ENCODE data around the gene FRG2B. TPM values are rescaled to one million over a fixed set of nuclear protein-coding genes. Genes with fewer than 3 reads are reported as not detected.
"Not testable (repeated sequence)": the region's sequence is repeated elsewhere in the genome, so short reads cannot be mapped to it uniquely, and the experiment has no call there.

Gene FRG2B
- polyA plus RNA-seq: not detected
- long read RNA-seq, donor 1: 0 reads
- long read RNA-seq, donor 2: 0 reads
- long read RNA-seq, donor 3: 0 reads
- long read RNA-seq, donor 4: 0 reads
- long read RNA-seq, donor 5: 0 reads
- long read RNA-seq, donor 6: 0 reads
- long read RNA-seq, donor 7: 0 reads
- long read RNA-seq, donor 8: 0 reads
- long read RNA-seq, donor 9: 0 reads
- long read RNA-seq, donor 10: 0 reads

DNA sequence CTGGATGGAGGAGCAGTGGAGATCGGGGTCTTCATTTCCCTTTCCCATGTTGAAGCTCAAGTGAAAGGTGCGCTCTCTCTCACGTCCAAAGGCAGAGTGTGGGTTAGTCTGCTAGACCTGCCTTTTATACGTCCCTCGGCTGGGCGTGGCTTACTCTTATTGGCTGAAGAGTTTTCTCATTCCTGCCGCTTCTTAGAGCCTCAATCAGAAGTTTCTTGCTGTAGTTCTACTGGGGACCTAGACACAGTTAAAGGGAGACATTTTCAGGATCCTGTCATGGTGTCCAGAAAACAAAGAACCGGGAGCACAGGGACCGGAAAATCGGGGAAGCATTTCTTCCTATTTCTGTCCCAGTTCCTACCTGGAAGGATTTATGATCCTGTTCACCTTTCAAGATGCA lies at the start of gene FRG2B:
Gene FRG2B (minus strand): TSS at position 101 of the 400 bp plus-strand sequence. CDS start 53 bp downstream, at position 48.
- not testable (repeated sequence) for DNase-seq; H3K27me3 ChIP-seq (ENCODE audit: control insufficient read depth in 3 of 3, insufficient read depth in 3 of 3, low read length in 3 of 3); H3K36me3 ChIP-seq (ENCODE audit: control insufficient read depth in 3 of 3, insufficient read depth in 2 of 3, low read depth in 1 of 3, low read length in 3 of 3); H3K27ac ChIP-seq (ENCODE audit: low read depth in 1 of 3, low read length in 2 of 3); FAIRE-seq; H3K9me3 ChIP-seq (ENCODE audit: control insufficient read depth in 2 of 2, insufficient read depth in 1 of 2, low read depth in 1 of 2, low read length in 1 of 2); H3K4me1 ChIP-seq (ENCODE audit: control insufficient read depth in 3 of 3, insufficient read depth in 2 of 3, low read depth in 1 of 3, low read length in 2 of 3); H3K4me3 ChIP-seq (ENCODE audit: low read depth in 1 of 3, low read length in 3 of 3)
- WGBS, 3 donors: 54 to 63% (median 58%) methylated on average over 2 to 3 of the region's 10 CpGs

DNA sequence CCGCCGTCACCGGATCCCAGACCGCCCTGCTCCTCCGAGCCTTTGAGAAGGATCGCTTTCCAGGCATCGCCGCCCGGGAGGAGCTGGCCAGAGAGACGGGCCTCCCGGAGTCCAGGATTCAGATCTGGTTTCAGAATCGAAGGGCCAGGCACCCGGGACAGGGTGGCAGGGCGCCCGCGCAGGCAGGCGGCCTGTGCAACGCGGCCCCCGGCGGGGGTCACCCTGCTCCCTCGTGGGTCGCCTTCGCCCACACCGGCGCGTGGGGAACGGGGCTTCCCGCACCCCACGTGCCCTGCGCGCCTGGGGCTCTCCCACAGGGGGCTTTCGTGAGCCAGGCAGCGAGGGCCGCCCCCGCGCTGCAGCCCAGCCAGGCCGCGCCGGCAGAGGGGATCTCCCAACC lies 40.9 kb upstream of the FRG2B start:
- not testable (repeated sequence) for H3K27me3 ChIP-seq (ENCODE audit: control insufficient read depth in 3 of 3, insufficient read depth in 3 of 3, low read length in 3 of 3); FAIRE-seq; H3K4me3 ChIP-seq (ENCODE audit: low read depth in 1 of 3, low read length in 3 of 3); H3K9me3 ChIP-seq (ENCODE audit: control insufficient read depth in 2 of 2, insufficient read depth in 1 of 2, low read depth in 1 of 2, low read length in 1 of 2); DNase-seq; H3K36me3 ChIP-seq (ENCODE audit: control insufficient read depth in 3 of 3, insufficient read depth in 2 of 3, low read depth in 1 of 3, low read length in 3 of 3); H3K27ac ChIP-seq (ENCODE audit: low read depth in 1 of 3, low read length in 2 of 3); H3K4me1 ChIP-seq (ENCODE audit: control insufficient read depth in 3 of 3, insufficient read depth in 2 of 3, low read depth in 1 of 3, low read length in 2 of 3)
- no CpG with 5 or more reads among the region's 40 CpGs for WGBS, 3 donors

DNA sequence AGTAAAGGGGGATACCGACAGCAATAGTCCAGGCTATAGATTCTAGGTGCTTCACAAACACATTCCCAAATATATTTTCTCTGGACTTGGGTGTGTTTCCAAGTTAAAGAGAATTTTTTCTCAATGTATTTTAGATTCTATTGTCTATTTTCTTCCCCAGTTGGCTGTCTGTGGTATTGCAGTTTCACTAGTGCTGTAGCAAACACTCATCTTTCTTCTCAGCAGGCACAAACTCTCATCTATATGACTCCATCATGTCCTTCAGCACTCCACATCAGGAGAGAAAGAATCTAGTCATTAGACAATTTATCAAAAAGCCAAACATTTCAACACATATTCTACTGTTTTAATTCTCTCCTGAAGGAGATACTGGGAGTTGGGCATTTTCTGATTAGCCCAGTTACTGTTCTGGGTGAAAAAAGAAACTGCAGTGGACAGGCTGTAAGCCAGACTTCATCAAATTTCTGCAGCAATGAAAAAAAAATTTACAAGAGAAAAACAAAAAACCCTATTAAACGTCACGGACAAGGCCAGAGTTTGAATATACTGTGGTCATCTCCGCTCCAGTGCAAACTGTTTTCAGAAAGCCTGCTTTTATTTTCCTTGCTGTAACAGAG lies 37.1 kb upstream of the FRG2B start:
- not testable (repeated sequence) for H3K27me3 ChIP-seq (ENCODE audit: control insufficient read depth in 3 of 3, insufficient read depth in 3 of 3, low read length in 3 of 3); FAIRE-seq
- 39 to 58% (median 46%) methylated on average over 4 of the region's 4 CpGs for WGBS, 3 donors

GRCh38 chr10:133661122-133661521 lies 34.5 kb upstream of the FRG2B start:
- not testable (repeated sequence) for H3K9me3 ChIP-seq (ENCODE audit: control insufficient read depth in 2 of 2, insufficient read depth in 1 of 2, low read depth in 1 of 2, low read length in 1 of 2); DNase-seq; H3K36me3 ChIP-seq (ENCODE audit: control insufficient read depth in 3 of 3, insufficient read depth in 2 of 3, low read depth in 1 of 3, low read length in 3 of 3); H3K27ac ChIP-seq (ENCODE audit: low read depth in 1 of 3, low read length in 2 of 3); H3K4me1 ChIP-seq (ENCODE audit: control insufficient read depth in 3 of 3, insufficient read depth in 2 of 3, low read depth in 1 of 3, low read length in 2 of 3); H3K27me3 ChIP-seq (ENCODE audit: control insufficient read depth in 3 of 3, insufficient read depth in 3 of 3, low read length in 3 of 3); FAIRE-seq; H3K4me3 ChIP-seq (ENCODE audit: low read depth in 1 of 3, low read length in 3 of 3)
- 54 to 79% (median 78%) methylated on average over 2 of the region's 2 CpGs for whole genome bisulfite sequencing, 3 donors

More for the DNA sequence above, 37.1 kb upstream of the FRG2B start:
- not testable (repeated sequence) for H3K27ac ChIP-seq (ENCODE audit: low read depth in 1 of 3, low read length in 2 of 3); H3K4me3 ChIP-seq (ENCODE audit: low read depth in 1 of 3, low read length in 3 of 3); H3K36me3 ChIP-seq (ENCODE audit: control insufficient read depth in 3 of 3, insufficient read depth in 2 of 3, low read depth in 1 of 3, low read length in 3 of 3); H3K4me1 ChIP-seq (ENCODE audit: control insufficient read depth in 3 of 3, insufficient read depth in 2 of 3, low read depth in 1 of 3, low read length in 2 of 3); H3K9me3 ChIP-seq (ENCODE audit: control insufficient read depth in 2 of 2, insufficient read depth in 1 of 2, low read depth in 1 of 2, low read length in 1 of 2); DNase-seq

DNA sequence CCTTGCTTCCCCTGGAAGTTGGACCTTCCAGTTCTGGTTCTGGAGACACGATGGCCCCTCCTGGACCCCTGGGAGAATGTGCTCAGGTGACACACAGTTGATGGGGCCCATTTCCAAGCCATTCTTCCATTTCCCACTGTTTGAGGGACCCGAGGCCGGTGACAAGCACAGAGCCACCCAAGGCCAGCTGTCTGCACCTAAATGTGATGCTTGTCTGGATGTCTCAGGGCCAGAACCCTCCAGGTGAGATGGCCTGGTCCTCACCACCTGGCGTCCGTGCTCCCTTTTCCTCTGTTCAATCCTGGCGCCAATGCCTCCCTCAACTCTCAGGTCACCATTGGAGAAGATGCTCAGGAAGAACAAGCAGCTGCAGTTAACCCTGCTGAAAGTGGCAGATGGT lies 33.9 kb upstream of the FRG2B start:
- H3K4me1 ChIP-seq (ENCODE audit: control insufficient read depth in 3 of 3, insufficient read depth in 2 of 3, low read depth in 1 of 3, low read length in 2 of 3); H3K9me3 ChIP-seq (ENCODE audit: control insufficient read depth in 2 of 2, insufficient read depth in 1 of 2, low read depth in 1 of 2, low read length in 1 of 2); H3K4me3 ChIP-seq (ENCODE audit: low read depth in 1 of 3, low read length in 3 of 3); DNase-seq; FAIRE-seq; H3K27ac ChIP-seq (ENCODE audit: low read depth in 1 of 3, low read length in 2 of 3); H3K36me3 ChIP-seq (ENCODE audit: control insufficient read depth in 3 of 3, insufficient read depth in 2 of 3, low read depth in 1 of 3, low read length in 3 of 3); H3K27me3 ChIP-seq (ENCODE audit: control insufficient read depth in 3 of 3, insufficient read depth in 3 of 3, low read length in 3 of 3): not testable (repeated sequence)
- 57 to 64% (median 62%) methylated on average over 6 of the region's 6 CpGs for WGBS, 3 donors

DNA sequence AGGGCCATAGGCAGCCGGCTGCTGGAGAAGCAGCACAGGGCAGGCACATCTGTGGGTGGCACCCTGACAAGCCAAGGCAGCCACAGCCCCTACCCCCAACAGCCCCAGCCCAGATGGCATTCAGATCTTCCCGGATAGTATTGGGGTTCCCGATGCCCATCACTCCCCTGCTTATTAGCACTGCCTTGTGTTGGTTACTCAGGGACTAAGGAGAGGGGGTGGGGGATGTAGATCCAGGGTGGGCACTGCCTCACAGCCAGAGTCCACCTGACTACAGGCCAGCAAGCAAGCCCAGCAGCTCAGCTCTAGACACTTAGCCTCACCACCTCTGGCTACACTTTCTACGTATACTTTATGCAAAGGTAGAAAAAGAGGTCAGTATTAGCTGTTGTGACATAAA lies 30.7 kb upstream of the FRG2B start:
- DNase-seq; H3K4me3 ChIP-seq (ENCODE audit: low read depth in 1 of 3, low read length in 3 of 3); H3K36me3 ChIP-seq (ENCODE audit: control insufficient read depth in 3 of 3, insufficient read depth in 2 of 3, low read depth in 1 of 3, low read length in 3 of 3); H3K9me3 ChIP-seq (ENCODE audit: control insufficient read depth in 2 of 2, insufficient read depth in 1 of 2, low read depth in 1 of 2, low read length in 1 of 2); H3K4me1 ChIP-seq (ENCODE audit: control insufficient read depth in 3 of 3, insufficient read depth in 2 of 3, low read depth in 1 of 3, low read length in 2 of 3); FAIRE-seq; H3K27me3 ChIP-seq (ENCODE audit: control insufficient read depth in 3 of 3, insufficient read depth in 3 of 3, low read length in 3 of 3); H3K27ac ChIP-seq (ENCODE audit: low read depth in 1 of 3, low read length in 2 of 3): not testable (repeated sequence)
- 72 to 83% (median 72%) methylated on average over 3 of the region's 4 CpGs for WGBS, 3 donors

- FAIRE-seq; H3K36me3 ChIP-seq (ENCODE audit: control insufficient read depth in 3 of 3, insufficient read depth in 2 of 3, low read depth in 1 of 3, low read length in 3 of 3); H3K4me1 ChIP-seq (ENCODE audit: control insufficient read depth in 3 of 3, insufficient read depth in 2 of 3, low read depth in 1 of 3, low read length in 2 of 3); DNase-seq; H3K27me3 ChIP-seq (ENCODE audit: control insufficient read depth in 3 of 3, insufficient read depth in 3 of 3, low read length in 3 of 3); H3K9me3 ChIP-seq (ENCODE audit: control insufficient read depth in 2 of 2, insufficient read depth in 1 of 2, low read depth in 1 of 2, low read length in 1 of 2); H3K27ac ChIP-seq (ENCODE audit: low read depth in 1 of 3, low read length in 2 of 3); H3K4me3 ChIP-seq (ENCODE audit: low read depth in 1 of 3, low read length in 3 of 3): not testable (repeated sequence)
- 25 to 63% (median 44%) methylated on average over 4 to 5 of the region's 22 CpGs for WGBS, 3 donors
These were observed 22.4 kb upstream of the FRG2B start for GRCh38 chr10:133648872-133649455.

- H3K27ac ChIP-seq (ENCODE audit: low read depth in 1 of 3, low read length in 2 of 3); FAIRE-seq; H3K4me1 ChIP-seq (ENCODE audit: control insufficient read depth in 3 of 3, insufficient read depth in 2 of 3, low read depth in 1 of 3, low read length in 2 of 3); H3K9me3 ChIP-seq (ENCODE audit: control insufficient read depth in 2 of 2, insufficient read depth in 1 of 2, low read depth in 1 of 2, low read length in 1 of 2); H3K36me3 ChIP-seq (ENCODE audit: control insufficient read depth in 3 of 3, insufficient read depth in 2 of 3, low read depth in 1 of 3, low read length in 3 of 3); H3K27me3 ChIP-seq (ENCODE audit: control insufficient read depth in 3 of 3, insufficient read depth in 3 of 3, low read length in 3 of 3); DNase-seq; H3K4me3 ChIP-seq (ENCODE audit: low read depth in 1 of 3, low read length in 3 of 3): not testable (repeated sequence)
- 7 to 9% (median 7%) methylated on average over 11 to 12 of the region's 18 CpGs for WGBS, 3 donors
These were observed 20.6 kb upstream of the FRG2B start for GRCh38 chr10:133647075-133647748.
